Hair follicle dermal papilla cell (primary cell): Measurements from ENCODE around the gene MRPS17. TPM values are rescaled to one million over a fixed set of nuclear protein-coding genes. Genes with fewer than 3 reads are reported as not detected.

Source experiments
- total RNA-seq: library from RNA; depleted of rRNA; stranded (reverse); fragments of >200 nt; gene quantifications from 2 replicates; pipeline ENCODE4 v1.2.3, GENCODE V29; 2012

Gene MRPS17
- 13.0 and 13.6 TPM in 2 replicates for total RNA-seq

DNA sequence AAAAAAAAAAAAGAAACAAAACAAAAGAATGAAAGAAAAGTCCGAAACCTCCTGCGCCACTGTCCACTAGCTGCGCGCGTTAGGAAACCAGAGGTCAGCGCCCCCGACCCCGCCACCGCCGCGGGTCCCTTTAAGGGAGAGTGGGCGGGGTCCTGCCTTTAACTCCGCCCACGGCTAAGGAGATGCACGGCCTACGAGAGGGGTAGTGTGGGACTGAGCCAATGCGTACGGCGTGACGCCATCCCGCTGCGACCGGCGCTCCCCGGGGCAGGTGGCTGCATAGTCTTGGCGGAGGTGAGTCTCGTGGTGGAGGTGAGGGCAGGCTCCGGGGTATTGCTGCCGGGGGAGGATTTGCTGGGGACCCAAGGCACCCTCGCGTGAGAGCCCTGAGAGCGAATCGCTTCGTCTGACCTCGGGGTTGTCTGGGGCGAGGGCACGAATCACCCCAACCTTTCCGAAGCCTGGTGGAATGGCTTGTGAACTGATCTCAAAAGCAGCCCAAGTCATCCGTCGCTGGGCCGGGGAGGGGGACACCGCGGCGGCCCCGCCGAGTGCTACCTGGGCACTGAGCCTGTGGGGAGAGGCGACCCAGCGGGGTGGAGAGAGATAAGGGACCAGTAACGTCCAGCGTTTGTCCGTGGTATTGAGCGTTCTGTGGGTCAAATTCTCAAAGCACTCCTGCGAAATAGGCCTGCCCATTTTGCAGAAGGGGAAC is at the start of gene MRPS17:
Gene MRPS17, plus strand, starts transcription at position 241 of the 715 bp plus-strand sequence. CDS start 1,319 bp downstream, outside the sequence.

DNA sequence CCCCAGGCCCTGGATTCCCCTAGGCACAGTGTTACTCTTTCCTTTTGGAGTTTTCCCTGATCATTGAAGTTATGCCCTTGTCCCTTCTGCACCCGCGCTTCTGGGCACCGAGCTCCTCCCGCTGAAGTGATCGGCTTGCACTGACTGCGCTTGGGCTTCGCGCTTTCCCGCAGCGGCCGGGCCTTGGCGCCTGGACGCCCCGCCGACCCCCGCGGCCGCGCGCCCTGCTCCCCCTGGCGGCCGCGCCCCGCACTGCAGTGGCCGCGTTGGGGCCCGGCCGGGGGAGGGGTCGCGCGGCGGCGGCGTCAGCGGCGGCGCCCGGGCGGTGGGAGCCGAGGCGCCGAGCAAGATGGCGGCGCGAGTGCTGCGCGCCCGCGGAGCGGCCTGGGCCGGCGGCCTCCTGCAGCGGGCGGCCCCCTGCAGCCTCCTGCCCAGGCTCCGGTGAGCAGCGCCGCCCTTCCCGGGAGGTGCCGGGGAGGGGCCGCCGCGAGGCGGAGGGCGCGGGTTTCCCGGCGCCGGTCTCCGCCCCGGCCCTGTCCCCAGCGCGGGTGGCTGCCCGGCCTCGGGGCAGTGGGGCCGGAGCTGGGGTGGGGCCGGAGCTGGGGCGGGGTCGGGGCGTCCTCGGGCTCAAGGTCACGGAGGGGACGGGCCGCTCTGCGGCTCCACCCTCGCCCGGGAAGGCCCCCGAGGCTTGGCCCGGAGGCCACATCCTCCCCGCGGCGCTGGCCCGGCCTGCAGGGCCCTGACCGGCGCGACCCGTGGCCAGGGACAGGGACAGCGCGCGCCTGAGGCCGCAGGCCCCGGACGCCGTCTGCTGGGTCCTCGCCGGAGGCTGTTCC is 12.8 kb downstream of the MRPS17 start, which contains the start of gene NIPSNAP2:
Gene NIPSNAP2, plus strand, starts transcription at position 325 of the 839 bp plus-strand sequence. Its CDS starts 25 bp downstream, at position 350.

Other genes with a start within 250 kb of the MRPS17 start
- gene SEPTIN14, start 89.1 kb upstream of the MRPS17 start, total RNA-seq: not detected in 2 replicates
- gene ZNF713, start 64.4 kb upstream of the MRPS17 start, total RNA-seq: 1.3 and 1.9 TPM in 2 replicates
- gene NIPSNAP2, start 12.7 kb downstream of the MRPS17 start, total RNA-seq: 48.5 and 50.8 TPM in 2 replicates
- 36.9 and 39.4 TPM in 2 replicates for gene PSPH, start 99.6 kb downstream of the MRPS17 start, total RNA-seq
- gene CCT6A, start 99.9 kb downstream of the MRPS17 start, total RNA-seq: 72.1 and 75.3 TPM in 2 replicates
- 218 and 232 TPM in 2 replicates for gene SUMF2, start 112.4 kb downstream of the MRPS17 start, total RNA-seq
- 3.8 and 7.0 TPM in 2 replicates for gene PHKG1, start 141.1 kb downstream of the MRPS17 start, total RNA-seq
- 166 and 215 TPM in 2 replicates for gene CHCHD2, start 154.6 kb downstream of the MRPS17 start, total RNA-seq
- gene NUPR2, start 164.5 kb downstream of the MRPS17 start, total RNA-seq: not detected in 2 replicates